ENCODE results near the gene ADARB2.

DNA sequence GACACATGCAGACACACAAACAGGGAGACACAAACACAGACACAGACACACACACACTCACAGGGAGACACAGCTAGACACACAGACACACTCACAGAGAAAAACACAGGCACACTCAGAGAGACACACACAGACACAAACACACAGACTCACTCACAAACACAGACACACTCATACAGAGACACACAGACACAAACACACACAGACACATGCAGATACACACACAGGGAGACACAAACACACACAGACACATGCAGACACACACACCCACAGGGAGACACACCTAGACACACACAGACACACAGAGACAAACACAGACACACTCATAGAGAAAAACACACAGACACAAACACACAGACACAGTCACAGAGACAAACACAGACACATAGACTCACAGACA lies 67.9 kb downstream of the ADARB2 start:
- TF ChIP-seq, protein P1, sequence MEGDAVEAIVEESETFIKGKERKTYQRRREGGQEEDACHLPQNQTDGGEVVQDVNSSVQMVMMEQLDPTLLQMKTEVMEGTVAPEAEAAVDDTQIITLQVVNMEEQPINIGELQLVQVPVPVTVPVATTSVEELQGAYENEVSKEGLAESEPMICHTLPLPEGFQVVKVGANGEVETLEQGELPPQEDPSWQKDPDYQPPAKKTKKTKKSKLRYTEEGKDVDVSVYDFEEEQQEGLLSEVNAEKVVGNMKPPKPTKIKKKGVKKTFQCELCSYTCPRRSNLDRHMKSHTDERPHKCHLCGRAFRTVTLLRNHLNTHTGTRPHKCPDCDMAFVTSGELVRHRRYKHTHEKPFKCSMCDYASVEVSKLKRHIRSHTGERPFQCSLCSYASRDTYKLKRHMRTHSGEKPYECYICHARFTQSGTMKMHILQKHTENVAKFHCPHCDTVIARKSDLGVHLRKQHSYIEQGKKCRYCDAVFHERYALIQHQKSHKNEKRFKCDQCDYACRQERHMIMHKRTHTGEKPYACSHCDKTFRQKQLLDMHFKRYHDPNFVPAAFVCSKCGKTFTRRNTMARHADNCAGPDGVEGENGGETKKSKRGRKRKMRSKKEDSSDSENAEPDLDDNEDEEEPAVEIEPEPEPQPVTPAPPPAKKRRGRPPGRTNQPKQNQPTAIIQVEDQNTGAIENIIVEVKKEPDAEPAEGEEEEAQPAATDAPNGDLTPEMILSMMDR (IDR thresholded peaks at IDR 0.05): no peak
- TF ChIP-seq POLR2A (IDR thresholded peaks at IDR 0.05) (no peak), EP300 (IDR thresholded peaks at IDR 0.05) (no peak)
